Measurements from ENCODE around the gene BRD4. TPM values are rescaled to one million over a fixed set of nuclear protein-coding genes. Genes with fewer than 3 reads are reported as not detected.

Gene BRD4
- total RNA-seq, 1 donor from 2014 or later = 109 TPM

DNA sequence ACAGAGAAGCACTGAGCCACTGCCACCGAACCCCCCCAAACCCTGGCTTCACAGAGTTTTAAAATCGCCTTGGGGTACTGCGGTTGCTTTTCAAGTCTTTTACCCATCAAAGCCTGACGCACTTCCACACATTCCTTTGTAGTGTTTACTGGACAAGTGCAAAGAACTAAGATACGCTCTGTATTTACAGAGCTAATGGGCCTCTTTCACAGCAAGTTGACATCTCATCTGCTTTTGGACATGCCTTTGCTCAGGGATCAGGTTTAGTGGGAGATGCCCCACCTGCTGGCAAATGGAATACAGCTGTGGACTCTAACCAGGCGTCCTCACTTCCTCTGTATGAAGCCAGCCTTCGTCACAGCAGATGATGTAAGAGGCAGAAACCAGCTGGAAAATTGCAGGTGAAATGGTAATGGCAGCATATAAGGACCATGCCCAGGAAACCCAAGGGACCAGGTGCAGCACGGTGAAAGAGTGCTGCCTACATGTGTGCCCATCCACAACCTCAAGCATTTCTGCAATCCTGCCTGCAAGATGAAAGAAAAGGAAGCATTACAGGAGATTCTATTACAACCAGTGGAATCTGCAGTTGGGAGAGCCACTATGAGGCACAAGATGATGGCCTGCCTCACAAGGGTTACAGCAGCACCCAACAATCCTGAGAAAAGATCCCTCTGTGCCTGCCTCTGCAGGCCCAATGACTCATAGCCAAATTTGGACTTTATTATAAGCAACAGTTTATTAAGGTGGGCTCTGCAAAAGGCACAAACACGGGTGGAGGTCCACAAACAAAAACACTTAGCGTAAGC, 34.7 kb downstream of the BRD4 start:
- Mint-ChIP-seq H3K27me3 (no peaks in the 10 kb centered on the region), H3K4me3 (peak overlapping the region; percentile 62), H3K4me1 (peaks cover 78% of the 10 kb centered on the region), H3K36me3 (ENCODE audit: low read depth) (peaks cover 15% of the 10 kb centered on the region), H3K27ac (peak overlapping the region; percentile 79), H3K9me3 (no peaks in the 10 kb centered on the region)
- intact Hi-C loops (cut with micrococcal nuclease) = no loop called here
- DNase-seq = peak; percentile 69

DNA sequence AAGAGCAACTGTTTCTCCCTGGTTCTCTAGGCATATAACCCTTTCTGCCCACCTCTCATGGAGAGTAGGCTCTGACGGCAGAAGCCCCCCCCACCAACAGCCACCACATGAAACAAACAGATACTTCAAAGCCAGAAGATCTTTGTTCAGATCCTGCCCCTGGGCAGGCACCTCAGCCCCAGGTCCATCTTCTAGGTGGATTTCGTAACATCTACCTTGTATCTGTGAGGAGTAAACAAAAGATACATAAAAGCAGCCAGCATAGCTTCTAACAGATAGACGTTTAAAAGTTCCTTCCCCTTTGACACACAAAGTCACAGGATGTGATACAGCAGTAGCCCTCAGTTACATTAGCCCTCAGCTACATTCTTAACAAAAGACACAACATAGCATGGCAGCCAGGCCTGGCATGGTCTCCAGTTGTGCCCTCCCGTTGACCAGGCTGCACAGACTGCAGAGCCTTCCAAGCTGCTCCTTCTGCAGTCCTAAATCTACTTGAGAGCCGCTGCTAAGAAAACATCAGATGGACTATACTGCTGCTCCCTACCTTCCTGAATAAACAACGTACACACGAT, 35.4 kb downstream of the BRD4 start:
- Mint-ChIP-seq H3K9me3 (no peaks in the 10 kb centered on the region), H3K4me1 (peaks cover 80% of the 10 kb centered on the region), H3K36me3 (ENCODE audit: low read depth) (peaks cover 15% of the 10 kb centered on the region), H3K4me3 (peak overlapping the region; percentile 62), H3K27ac (peak overlapping the region; percentile 79), H3K27me3 (no peaks in the 10 kb centered on the region)
- intact Hi-C loops (cut with micrococcal nuclease) = no loop called here
- peak; percentile 72 for DNase-seq

DNA sequence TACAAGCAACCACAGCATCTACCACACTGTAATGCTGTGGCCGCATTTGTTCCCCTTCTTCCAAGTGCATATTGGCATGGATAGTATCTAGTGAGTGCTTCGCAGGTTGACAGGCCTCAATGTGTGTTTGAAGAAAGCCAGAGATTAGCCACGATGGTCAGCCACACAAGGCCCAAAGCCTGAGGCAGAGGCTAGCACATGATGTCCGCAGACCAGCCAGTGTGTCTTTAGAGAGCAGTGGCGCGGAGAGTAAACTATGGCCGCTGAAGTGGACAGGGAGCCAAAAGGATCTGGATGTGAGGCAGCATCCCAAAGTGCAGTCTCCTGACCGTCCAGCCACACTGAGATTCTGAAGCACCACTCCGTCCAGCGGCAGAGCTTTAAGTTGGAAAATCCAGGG, 36.0 kb downstream of the BRD4 start:
- no peak for DNase-seq
- Mint-ChIP-seq H3K9me3 (no peaks in the 10 kb centered on the region), H3K27ac (peak overlapping the region; percentile 73), H3K4me1 (peaks cover 82% of the 10 kb centered on the region), H3K36me3 (ENCODE audit: low read depth) (peaks cover 15% of the 10 kb centered on the region), H3K27me3 (no peaks in the 10 kb centered on the region), H3K4me3 (peak overlapping the region; percentile 62)
- intact Hi-C loops (cut with micrococcal nuclease) = no loop called here

DNA sequence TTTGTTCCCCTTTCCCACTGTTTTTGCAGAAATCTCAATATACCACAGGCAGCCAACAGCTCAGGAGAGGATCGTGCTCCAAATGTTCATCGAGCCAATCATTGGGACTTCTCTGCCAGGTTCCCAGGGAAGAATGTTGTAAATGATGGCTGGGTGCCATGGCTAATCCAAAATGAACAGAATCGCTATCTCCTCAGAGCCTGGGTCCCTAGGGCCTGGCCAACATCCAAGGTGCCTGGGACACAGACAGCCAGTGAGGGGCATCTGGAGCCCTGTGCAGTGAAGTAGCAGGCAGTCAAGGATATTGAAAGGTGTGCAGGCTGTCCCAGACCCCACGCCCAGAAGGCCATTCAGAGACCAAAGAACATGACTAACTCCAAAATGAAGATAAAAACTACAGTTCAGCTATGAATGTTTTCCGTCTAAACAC, 37.8 kb downstream of the BRD4 start:
- intact Hi-C loops (cut with micrococcal nuclease) = loop anchor here (5.0 kb wide), 2 partner anchors 83 to 123 kb away; partner anchors contain the start of genes AKAP8 and AKAP8L
- Mint-ChIP-seq H3K9me3 (no peaks in the 10 kb centered on the region), H3K27me3 (no peaks in the 10 kb centered on the region), H3K4me3 (no peak overlapping the region), H3K4me1 (peaks cover 85% of the 10 kb centered on the region), H3K27ac (peak overlapping the region; percentile 34), H3K36me3 (ENCODE audit: low read depth) (peaks cover 15% of the 10 kb centered on the region)
- DNase-seq = no peak

DNA sequence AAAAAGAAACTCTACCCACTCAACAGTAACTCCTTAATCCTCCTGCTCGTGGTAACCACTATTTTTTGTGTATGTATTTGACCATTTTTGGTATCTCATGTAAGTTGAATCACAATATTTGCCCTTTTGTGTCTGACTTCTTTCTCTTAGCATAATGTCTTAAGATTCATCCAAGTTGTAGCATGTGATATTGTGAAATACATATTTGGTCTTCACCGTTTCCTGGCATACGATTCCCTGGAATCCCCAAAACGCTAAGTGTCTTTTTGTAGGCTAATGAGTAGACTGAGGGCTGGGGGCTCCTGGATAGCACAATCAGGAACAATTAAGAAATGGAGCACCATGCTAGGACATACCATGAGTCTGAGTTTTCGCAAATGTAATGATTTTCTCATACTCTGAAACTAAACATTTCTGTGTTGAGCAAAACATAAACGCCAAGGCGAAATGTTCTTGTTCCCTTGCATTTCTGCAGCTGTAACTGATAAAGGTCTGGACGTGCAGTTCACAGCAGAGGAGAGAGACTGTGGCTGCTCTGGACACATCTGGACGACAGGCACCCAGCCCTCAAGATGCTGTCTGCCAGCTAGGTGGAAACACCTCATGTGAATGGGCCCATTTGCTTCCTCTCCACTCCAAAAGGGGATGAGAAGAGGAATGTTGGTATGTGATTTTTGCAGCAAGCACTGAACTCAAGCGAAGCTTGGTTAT, 38.4 kb downstream of the BRD4 start:
- peak overlapping the region; percentile 54 for H3K27ac Mint-ChIP-seq
- DNase-seq = no peak
- intact Hi-C loops (cut with micrococcal nuclease) = loop anchor here (5.0 kb wide), 2 partner anchors 83 to 123 kb away; partner anchors contain the start of genes AKAP8 and AKAP8L
- peaks cover 84% of the 10 kb centered on the region for H3K4me1 Mint-ChIP-seq
- no peaks in the 10 kb centered on the region for H3K27me3 Mint-ChIP-seq
- H3K9me3 Mint-ChIP-seq = no peaks in the 10 kb centered on the region
- H3K4me3 Mint-ChIP-seq = peak overlapping the region; percentile 51
- H3K36me3 Mint-ChIP-seq (ENCODE audit: low read depth) = peaks cover 15% of the 10 kb centered on the region

DNA sequence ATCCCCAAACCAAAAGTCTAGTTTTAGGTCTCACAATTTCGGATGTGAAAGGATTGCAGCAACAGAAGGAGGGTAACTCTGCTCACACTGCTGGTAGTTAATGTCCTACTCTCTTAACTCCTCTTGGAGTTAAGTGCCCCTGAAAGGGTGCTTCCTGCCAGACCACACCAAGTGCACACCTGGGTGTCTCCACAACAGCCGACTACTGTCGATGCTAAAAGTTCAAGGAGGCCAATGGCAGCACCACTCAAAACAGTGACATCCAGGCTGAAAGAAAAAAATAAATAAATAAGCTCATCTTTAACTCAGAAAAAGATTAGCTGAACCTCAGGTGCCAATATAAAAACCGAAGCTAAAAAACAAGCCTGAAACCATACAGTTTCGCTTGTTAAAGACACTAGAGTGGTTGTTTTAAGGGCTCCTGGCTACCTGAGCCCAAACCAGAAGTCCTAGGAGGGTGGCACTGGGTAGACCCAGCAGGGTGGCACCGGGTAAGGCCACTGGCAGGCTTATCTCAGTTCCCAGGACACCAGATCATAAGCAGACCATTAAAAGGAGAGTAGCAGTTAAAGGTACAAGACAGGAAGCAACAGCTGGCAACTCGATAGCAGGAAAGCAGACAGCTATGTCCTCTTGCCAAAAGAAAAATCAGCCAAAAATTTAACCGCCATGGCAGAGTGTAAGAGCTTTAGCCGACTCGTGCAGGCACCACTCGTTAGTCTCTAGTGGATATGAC, 39.3 kb downstream of the BRD4 start:
- peaks cover 85% of the 10 kb centered on the region for H3K4me1 Mint-ChIP-seq
- intact Hi-C loops (cut with micrococcal nuclease) = loop anchor here (5.0 kb wide), 2 partner anchors 84 to 124 kb away; partner anchors contain the start of genes AKAP8 and AKAP8L
- H3K4me3 Mint-ChIP-seq = peak overlapping the region; percentile 73
- peaks cover 17% of the 10 kb centered on the region for H3K36me3 Mint-ChIP-seq (ENCODE audit: low read depth)
- H3K9me3 Mint-ChIP-seq = no peaks in the 10 kb centered on the region
- peak; percentile 69 for DNase-seq
- H3K27ac Mint-ChIP-seq = peak overlapping the region; percentile 89
- H3K27me3 Mint-ChIP-seq = no peaks in the 10 kb centered on the region

DNA sequence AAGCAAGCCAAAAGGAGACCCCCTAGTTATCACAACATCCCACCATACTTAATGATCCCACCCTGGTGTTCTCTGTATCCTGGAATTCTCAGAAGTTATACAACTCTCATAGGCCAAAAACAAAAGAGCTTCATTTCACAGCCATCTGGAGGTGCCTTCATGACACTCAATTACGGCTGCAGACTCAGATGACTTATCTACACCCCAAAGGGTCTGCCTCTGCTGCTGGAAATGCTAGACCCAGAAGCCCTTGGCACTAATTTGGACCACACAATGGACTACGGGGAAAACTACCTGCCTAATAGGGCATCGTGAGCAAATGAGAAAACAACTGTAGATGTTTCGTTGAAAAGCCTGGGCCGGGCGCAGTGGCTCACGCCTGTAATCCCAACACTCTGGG, 40.2 kb downstream of the BRD4 start:
- DNase-seq = no peak
- H3K9me3 Mint-ChIP-seq = no peaks in the 10 kb centered on the region
- peaks cover 18% of the 10 kb centered on the region for H3K36me3 Mint-ChIP-seq (ENCODE audit: low read depth)
- no peaks in the 10 kb centered on the region for H3K27me3 Mint-ChIP-seq
- peaks cover 84% of the 10 kb centered on the region for H3K4me1 Mint-ChIP-seq
- intact Hi-C loops (cut with micrococcal nuclease) = loop anchor here (5.0 kb wide), 2 partner anchors 85 to 125 kb away; partner anchors contain the start of genes AKAP8 and AKAP8L
- H3K27ac Mint-ChIP-seq = peak overlapping the region; percentile 34
- peak overlapping the region; percentile 4 for H3K4me3 Mint-ChIP-seq

DNA sequence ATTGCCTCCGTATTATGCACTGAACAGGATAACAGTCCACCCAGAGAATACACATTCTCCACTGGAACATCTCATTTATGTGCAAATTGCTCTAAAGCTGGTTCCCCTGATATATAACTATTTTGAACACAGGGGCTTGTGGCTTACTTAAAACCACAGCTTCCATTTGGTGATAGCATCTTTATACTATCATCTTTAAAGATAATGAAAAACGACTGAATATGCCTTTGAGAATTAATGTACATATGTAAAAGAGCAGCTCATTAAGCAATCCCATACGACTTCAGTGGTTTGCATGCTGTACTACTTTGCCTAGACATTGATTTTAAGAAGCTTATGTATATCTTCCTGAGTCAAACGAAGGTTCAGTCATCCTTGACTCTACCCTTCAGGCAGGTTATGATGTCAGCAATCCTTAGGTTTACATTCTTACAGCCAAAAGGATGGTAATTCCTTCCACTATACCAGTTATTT, 40.8 kb downstream of the BRD4 start:
- Mint-ChIP-seq H3K4me3 (no peak overlapping the region), H3K9me3 (no peaks in the 10 kb centered on the region), H3K27ac (no peak overlapping the region), H3K4me1 (peaks cover 79% of the 10 kb centered on the region), H3K27me3 (no peaks in the 10 kb centered on the region), H3K36me3 (ENCODE audit: low read depth) (peaks cover 12% of the 10 kb centered on the region)
- DNase-seq = no peak
- intact Hi-C loops (cut with micrococcal nuclease) = loop anchor here (5.0 kb wide), 2 partner anchors 86 to 126 kb away; partner anchors contain the start of genes AKAP8 and AKAP8L

DNA sequence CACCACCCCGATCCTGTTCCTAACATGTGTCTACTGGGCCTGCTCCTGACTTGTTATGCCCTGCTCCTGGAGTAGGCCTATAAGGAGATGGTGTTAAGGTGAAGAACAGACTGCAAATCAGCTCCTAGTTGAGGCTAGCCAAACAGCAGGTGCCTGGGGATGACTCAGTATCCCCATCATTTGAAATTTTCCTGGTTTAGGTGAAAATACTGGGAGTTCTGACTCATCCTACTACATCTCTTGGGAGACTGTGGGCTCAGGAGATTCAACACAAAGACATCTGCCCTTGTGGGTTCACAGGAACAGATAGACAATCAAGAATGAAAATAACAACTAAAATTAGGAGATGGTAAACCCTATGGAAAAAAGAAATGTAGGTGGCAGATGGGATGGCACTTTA, 41.2 kb downstream of the BRD4 start:
- no peak overlapping the region for H3K27ac Mint-ChIP-seq
- H3K36me3 Mint-ChIP-seq (ENCODE audit: low read depth) = peaks cover 9% of the 10 kb centered on the region
- intact Hi-C loops (cut with micrococcal nuclease) = loop anchor here (5.0 kb wide), 2 partner anchors 86 to 126 kb away; partner anchors contain the start of genes AKAP8 and AKAP8L
- H3K9me3 Mint-ChIP-seq = no peaks in the 10 kb centered on the region
- no peaks in the 10 kb centered on the region for H3K27me3 Mint-ChIP-seq
- DNase-seq = no peak
- H3K4me1 Mint-ChIP-seq = peaks cover 79% of the 10 kb centered on the region
- no peak overlapping the region for H3K4me3 Mint-ChIP-seq

DNA sequence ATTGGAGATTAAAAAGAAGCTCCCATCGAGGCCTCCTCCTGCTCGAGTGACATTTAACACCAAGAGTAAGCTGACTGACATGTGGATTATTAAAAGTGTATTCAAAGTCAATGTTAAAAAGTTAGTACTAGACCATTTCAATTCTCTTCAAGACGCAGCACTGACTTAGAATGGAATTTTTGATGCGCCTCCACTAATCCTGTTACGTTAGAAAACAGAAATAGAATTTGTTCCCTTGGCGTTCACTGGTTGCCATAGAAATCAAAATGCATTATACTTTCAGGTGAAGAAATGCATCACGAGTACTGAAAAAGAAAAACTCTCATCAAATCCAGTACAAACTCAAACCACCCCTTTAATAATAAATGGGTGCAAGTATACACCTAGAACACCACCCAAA, 42.2 kb downstream of the BRD4 start:
- no peak for DNase-seq
- Mint-ChIP-seq H3K36me3 (ENCODE audit: low read depth) (peaks cover 6% of the 10 kb centered on the region), H3K9me3 (no peaks in the 10 kb centered on the region), H3K27me3 (no peaks in the 10 kb centered on the region), H3K4me1 (peaks cover 83% of the 10 kb centered on the region), H3K4me3 (no peak overlapping the region), H3K27ac (no peak overlapping the region)
- intact Hi-C loops (cut with micrococcal nuclease) = loop anchor here (5.0 kb wide), 2 partner anchors 87 to 127 kb away; partner anchors contain the start of genes AKAP8 and AKAP8L

DNA sequence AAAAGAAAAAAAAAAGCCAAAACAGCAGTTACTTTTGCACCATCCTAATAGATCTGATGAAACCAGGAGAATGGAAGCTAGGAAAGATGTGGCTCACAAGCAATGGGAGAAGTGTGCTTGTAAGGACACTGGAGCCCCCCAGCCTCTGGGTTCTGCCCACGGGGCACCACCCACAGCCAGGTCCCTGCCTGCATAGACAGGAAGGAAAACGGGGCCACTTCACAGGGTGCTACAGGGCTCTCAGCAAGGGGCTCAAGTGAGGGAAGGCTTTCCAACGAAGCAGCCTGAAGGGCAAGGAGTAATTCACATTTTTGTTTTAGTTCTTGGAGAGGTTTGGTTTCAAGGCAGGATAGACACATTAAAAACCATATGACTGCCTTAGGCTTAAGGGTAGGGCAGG, 42.7 kb downstream of the BRD4 start:
- Mint-ChIP-seq H3K4me1 (peaks cover 85% of the 10 kb centered on the region), H3K27ac (no peak overlapping the region), H3K4me3 (no peak overlapping the region), H3K9me3 (no peaks in the 10 kb centered on the region), H3K36me3 (ENCODE audit: low read depth) (peaks cover 6% of the 10 kb centered on the region), H3K27me3 (no peaks in the 10 kb centered on the region)
- intact Hi-C loops (cut with micrococcal nuclease) = loop anchor here (5.0 kb wide), 2 partner anchors 88 to 128 kb away; partner anchors contain the start of genes AKAP8 and AKAP8L
- DNase-seq = no peak

DNA sequence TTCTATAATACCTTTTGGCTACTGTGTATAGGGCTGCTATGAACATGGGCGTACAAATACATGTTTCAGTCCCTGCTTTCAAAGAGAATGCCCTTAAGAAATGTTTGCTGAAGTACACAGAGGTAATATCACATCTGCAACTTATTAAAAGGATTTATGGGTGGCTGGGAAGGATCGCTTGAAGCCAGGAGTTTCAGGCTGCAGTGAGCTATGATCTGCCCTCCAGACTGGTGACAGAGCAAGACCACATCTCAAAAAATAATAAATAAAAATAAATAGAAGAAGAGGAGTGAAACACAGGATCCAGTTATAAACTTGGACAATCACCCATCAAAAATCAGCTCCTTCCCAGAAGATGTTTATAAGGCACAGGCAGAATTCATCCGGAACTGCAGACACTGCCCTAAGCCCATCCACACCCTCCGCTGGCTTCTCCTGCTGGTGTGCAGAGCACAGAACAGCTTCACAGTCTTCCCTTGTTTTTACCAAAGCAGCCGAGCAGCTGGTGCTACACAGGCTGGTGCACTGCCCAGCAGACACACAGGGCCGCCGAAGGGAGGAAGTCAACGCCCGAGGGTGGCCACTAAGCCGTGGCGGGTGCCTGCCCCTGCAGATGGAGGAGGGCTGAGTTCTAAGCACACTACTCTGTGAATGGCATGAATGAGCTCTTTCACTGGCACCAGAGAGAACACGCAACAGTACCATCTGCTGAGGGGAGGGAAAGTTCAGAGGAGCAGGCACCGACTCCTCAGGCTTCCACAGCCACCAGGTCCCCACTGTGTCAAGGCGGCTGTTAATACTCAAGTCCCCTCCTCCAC, 44.0 kb downstream of the BRD4 start:
- Mint-ChIP-seq H3K4me3 (peak overlapping the region; percentile 43), H3K27me3 (no peaks in the 10 kb centered on the region), H3K27ac (peak overlapping the region; percentile 60), H3K4me1 (peaks cover 84% of the 10 kb centered on the region), H3K9me3 (no peaks in the 10 kb centered on the region), H3K36me3 (ENCODE audit: low read depth) (peaks cover 4% of the 10 kb centered on the region)
- DNase-seq = no peak
- intact Hi-C loops (cut with micrococcal nuclease) = no loop called here

Data from activated CD4-positive, alpha-beta T cell treated with anti-CD3 and anti-CD28 coated beads, Interleukin-2, amount 10 ng/mL, durations not matched to agents 24 days and 14 days (primary cell).